GM19438 (cell line): Measurements from ENCODE around the gene EBF3.

ENCODE experiments used
- ATAC-seq: cut with Tn5 transposase; IDR thresholded peaks from one replicate; pipeline ENCODE4 v1.9.1; 2021; ENCODE audit warnings: low read depth; ENCODE audit not compliant: unreplicated experiment

EBF3 gene

GRCh38 chr10:129812398-129812797 is 151.7 kb downstream of the EBF3 start:
- no peak for ATAC-seq

DNA sequence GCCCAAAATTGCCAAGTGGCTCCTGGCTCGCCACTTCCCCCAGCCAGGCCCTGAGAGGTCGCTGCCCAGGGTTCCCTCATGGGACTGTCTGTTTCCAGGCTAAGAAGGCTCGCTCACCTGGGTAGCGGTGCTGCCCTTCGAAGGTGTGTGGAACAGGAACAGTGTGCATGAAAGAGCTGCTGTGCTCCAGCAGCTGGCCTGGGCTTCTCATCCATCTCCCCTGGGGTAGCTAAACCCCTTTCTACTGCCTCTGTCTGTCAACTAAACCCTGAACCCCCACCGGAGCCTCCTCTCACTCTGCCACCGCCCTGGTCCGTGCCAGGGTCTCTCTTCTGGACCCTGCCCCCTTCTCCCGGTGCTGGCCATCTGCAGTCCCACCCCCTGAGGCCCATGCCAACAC is 152.9 kb downstream of the EBF3 start:
- ATAC-seq: no peak

DNA sequence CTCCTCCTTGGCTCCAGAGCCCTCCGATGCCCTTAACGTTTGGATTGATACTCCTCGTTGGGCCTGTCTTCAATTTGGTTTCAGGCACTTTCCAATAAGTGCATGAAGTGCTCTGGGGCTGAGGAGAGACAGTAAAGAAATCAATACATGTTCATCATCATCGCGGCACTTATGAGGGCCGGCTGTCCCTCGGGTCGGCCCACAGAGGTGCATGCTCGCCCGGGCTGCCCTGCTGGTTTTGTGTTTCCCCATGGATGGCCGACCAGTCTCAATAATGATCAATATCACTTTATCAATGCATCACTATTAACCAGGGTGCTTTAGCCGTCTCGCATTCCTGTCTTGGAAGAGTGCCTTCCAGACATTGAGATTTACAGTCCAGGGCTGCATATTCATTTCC is 154.2 kb downstream of the EBF3 start:
- no peak for ATAC-seq

- ATAC-seq: no peak
Measured at GRCh38 chr10:129809431-129809830, 154.6 kb downstream of the EBF3 start.

- ATAC-seq: no peak
Measured at GRCh38 chr10:129808092-129808983, 155.7 kb downstream of the EBF3 start.

- no peak for ATAC-seq
Measured at GRCh38 chr10:129807211-129807610, 156.9 kb downstream of the EBF3 start.

- ATAC-seq: no peak
Measured at GRCh38 chr10:129800796-129801340, 163.2 kb downstream of the EBF3 start.

GRCh38 chr10:129799942-129800341 is 164.1 kb downstream of the EBF3 start:
- no peak for ATAC-seq

DNA sequence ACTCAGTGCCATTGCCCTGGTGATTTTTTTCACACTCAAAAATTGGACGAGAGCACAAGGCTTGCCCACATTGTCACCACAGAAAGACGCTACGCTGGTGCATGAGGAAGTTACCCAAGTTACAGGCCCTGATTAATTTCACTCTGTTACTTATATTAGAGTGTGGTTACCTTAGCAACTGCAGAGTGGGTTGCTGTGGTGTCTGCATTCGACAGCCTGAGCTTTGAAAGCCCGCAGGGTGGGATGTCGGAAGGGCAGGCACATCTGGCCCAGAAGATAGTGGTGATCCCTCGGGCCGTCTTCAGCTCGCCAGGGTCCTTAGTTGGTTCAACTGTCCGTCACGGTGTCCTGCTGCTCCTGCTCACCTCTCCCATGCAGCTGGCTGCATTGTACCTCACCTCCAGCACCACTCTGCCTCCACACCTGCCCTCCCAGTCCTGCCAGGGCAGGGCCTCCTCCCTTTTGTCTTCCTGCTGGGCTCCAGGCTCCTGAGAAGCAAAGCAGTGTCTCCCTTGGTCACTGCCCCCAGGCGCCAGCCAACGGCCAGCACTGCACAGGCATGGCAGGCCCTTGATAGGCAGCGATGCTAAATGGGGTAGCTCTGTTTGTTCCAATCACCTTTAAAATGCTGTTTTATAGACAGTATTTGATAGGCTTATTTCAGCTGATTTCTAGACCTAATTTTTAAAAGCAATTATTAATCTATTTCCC is 167.2 kb downstream of the EBF3 start:
- no peak for ATAC-seq

DNA sequence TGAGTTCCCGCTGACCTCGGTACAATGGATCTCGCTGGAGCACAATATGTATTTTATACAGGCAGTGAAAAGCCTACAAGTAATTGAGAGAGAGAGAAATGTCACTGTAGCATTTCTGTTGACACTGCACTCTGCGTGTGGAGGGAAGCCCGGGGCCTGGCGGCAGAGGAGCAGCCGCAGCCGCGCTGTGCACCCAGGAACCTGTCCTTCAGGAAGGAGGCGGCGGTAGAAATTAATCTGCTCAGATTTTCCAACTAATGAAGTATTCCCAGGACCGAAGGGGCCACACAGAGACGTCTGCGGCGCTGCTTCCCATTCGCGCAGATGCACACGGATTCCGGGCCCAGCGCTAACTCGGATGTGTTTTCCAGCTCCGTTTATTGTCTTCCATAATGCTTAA is 170.1 kb downstream of the EBF3 start:
- ATAC-seq: no peak

GRCh38 chr10:129793479-129793878 is 170.6 kb downstream of the EBF3 start:
- no peak for ATAC-seq

DNA sequence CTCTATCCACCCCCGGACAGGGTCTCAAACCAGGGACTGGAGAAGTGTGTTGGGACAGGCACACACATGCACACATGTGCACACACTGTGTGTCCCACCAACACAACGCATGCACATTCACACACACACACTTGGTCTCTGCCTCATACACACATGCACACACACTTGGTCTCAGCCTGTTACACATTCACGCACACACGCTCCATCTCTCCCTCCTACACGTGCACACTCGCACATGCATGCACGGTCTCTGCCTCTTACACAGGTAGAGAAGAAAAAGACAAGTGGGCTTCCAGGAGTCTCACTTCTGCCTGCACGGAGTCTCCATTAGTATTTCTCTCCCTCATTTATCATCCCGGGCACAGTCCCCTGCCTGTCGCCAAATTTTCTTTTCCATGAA is 171.2 kb downstream of the EBF3 start:
- ATAC-seq: no peak

DNA sequence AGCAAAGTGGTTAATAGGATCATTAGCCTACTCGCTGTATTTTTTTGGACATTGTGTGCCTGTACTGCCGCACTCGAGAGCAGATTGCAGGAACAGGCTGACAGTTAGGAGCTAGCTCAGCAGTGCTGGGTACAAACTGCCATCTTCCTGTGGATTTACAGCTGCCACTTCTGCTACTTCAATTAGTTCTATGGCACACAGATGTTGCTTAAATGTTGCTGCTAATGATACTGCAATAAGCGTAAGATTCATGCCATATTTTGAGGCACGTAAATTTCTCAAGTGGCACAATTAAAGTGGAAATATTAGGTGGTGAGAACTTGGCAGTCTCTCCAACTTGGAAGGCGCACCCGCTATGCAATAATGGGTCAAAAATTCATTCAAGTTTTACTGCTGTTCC is 171.9 kb downstream of the EBF3 start:
- no peak for ATAC-seq

- ATAC-seq: no peak
Measured at GRCh38 chr10:129790715-129791446, 173.2 kb downstream of the EBF3 start.

GRCh38 chr10:129788215-129788614 is 175.9 kb downstream of the EBF3 start:
- no peak for ATAC-seq

DNA sequence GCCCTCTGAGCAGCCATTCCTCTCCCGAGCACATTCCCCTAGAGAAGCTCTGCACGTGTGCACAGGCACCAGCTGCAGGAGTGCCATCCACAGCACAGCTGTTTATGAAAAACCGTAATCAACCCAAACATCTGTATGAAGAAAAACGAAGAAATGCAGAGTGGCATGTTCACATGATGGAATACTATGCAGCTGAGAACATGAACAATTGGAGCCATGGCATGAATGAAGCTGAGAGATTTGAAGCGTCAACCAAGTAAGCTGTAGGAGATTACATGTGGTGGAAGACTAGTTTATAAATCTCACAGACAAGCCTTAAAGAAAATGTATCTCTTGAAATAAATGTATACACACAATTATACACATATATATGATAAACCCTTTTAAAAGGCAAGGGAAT is 176.5 kb downstream of the EBF3 start:
- no peak for ATAC-seq

DNA sequence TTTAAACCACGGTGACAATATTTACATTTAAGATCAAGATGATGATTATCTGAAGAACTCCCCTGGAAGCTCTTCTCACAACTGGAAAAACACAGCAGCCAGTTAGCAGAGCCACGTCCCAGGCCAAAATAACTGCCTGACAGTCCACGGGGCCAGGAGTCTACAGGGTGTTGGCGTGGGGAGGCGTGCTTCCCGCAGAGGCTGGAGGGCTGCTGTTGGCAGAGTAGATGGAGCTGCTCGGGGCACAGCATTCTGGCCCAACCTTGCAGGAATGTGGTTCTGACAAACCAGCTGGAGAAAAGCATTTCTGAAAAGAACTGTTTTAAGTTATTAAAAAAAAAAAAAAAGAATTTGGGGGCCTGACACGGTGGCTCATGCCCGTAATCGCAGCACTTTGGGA is 177.9 kb downstream of the EBF3 start:
- no peak for ATAC-seq

- no peak for ATAC-seq
Measured at GRCh38 chr10:129785536-129785981, 178.5 kb downstream of the EBF3 start.
